ENCODE results near the gene CENATAC.

- peak in 2 of 5 experiments; percentile 13 to 15 for TF ChIP-seq CTCF (IDR thresholded peaks at IDR 0.05)
- TF ChIP-seq EP300 (IDR thresholded peaks at IDR 0.05) = no peak
- no peak for TF ChIP-seq POLR2A (IDR thresholded peaks at IDR 0.05)
These were observed 67.4 kb downstream of the CENATAC start for GRCh38 chr11:119065369-119065768.

All from tibial nerve (tissue), 4 donors.